Natural killer cell (primary cell): ENCODE measurements around the gene VCL. TPM values are rescaled to one million over a fixed set of nuclear protein-coding genes. Genes with fewer than 3 reads are reported as not detected.
A peak's percentile ranks its signal among the peaks of the same experiment; 100 is the strongest.

ENCODE experiments used
- ATAC-seq, 3 donors: fragments of 150-1000 bp in 2 of 3; fragments of 200-7000 bp in 1 of 3; cut with Tn5 transposase; 1 replicate in 1 of 3; 2 replicates in 2 of 3; pipeline ENCODE4 v1.10.0; 2021; ENCODE audit warnings: mild to moderate bottlenecking in 2 of 3, moderate library complexity in 2 of 3
- DNase-seq, 2 donors: peaks; one replicate each; pipeline versions ENCODE4 v3.0.0 to v3.0.0-alpha.2; 2013 to 2021; ENCODE audit warnings: mixed read lengths in 1 of 2
- H3K27ac ChIP-seq: one replicate; pipeline ENCODE4 v1.5.1; 2013; ENCODE audit warnings: mild to moderate bottlenecking, low read length
- H3K27me3 ChIP-seq: one replicate; pipeline ENCODE4 v1.6.1; 2013; ENCODE audit warnings: low read length; ENCODE audit not compliant: control insufficient read depth, insufficient read depth
- H3K36me3 ChIP-seq: one replicate; pipeline ENCODE4 v1.6.1; 2013; ENCODE audit warnings: low read length; ENCODE audit not compliant: control insufficient read depth, insufficient read depth
- H3K4me1 ChIP-seq: one replicate; pipeline ENCODE4 v1.6.1; 2013; ENCODE audit warnings: low read length; ENCODE audit not compliant: control insufficient read depth, insufficient read depth
- H3K4me3 ChIP-seq: one replicate; pipeline ENCODE4 v1.5.1; 2013; ENCODE audit warnings: low read length
- H3K9me3 ChIP-seq: one replicate; pipeline ENCODE4 v1.6.1; 2013; ENCODE audit warnings: low read length; ENCODE audit not compliant: control insufficient read depth, insufficient read depth
- H3K27ac Mint-ChIP-seq, 2 donors: one replicate each; pipeline ENCODE4 v1.8.0; 2022; ENCODE audit warnings: mild to moderate bottlenecking in 2 of 2, mixed read lengths in 2 of 2, moderate library complexity in 1 of 2
- H3K27me3 Mint-ChIP-seq, 2 donors: one replicate each; pipeline ENCODE4 v1.8.0; 2022; ENCODE audit warnings: low read depth in 2 of 2, mixed read lengths in 2 of 2
- H3K36me3 Mint-ChIP-seq: one replicate; pipeline ENCODE4 v1.8.0; 2022; ENCODE audit warnings: mixed read lengths
- H3K4me1 Mint-ChIP-seq, 2 donors: one replicate each; pipeline ENCODE4 v1.8.0; 2022; ENCODE audit warnings: mixed read lengths in 2 of 2
- H3K4me3 Mint-ChIP-seq: one replicate; pipeline ENCODE4 v1.8.0; 2022; ENCODE audit warnings: mild to moderate bottlenecking, moderate library complexity, mixed read lengths
- H3K9me3 Mint-ChIP-seq, 2 donors: one replicate each; pipeline ENCODE4 v1.8.0; 2022; ENCODE audit warnings: mixed read lengths in 2 of 2
- CTCF ChIP-seq: fragments of 200-600 bp; IDR thresholded peaks from one replicate; pipeline ENCODE4 v1.8.0; 2022; ENCODE audit warnings: antibody characterized with exemption
- WGBS: methylation state at CpG from one replicate; pipeline ENCODE4 v1.1.7; 2013; ENCODE audit warnings: missing lambda C conversion rate; ENCODE audit not compliant: insufficient coverage; 5-methylcytosine and 5-hydroxymethylcytosine counted together
- intact Hi-C: fragments of 100-400 bp; cut with micrococcal nuclease; formaldehyde crosslinking; loops from one replicate; pipeline ENCODE4 v1.14.2; 2022
- total RNA-seq, 4 donors: library from RNA; stranded (reverse); fragments of 120-200 nt in 1 of 4; gene quantifications; one replicate each; pipeline versions ENCODE4 v1.2.3 to v1.2.4, GENCODE V29; 2013 to 2022

Gene VCL
- total RNA-seq, 3 donors from 2014 or later (not counting 1 experiment from before 2014, with no cell fraction given), result 121 to 145 (median 122) TPM

GRCh38 chr10:74021248-74022055 is 23.5 kb downstream of the VCL start:
- TF ChIP-seq CTCF, result no peak
- H3K4me3 ChIP-seq, result no peak overlapping the region
- no peaks in the 10 kb centered on the region for H3K36me3 ChIP-seq
- no peaks in the 10 kb centered on the region for H3K4me1 ChIP-seq
- intact Hi-C loops, result no loop called here
- no peaks in the 10 kb centered on the region for H3K27me3 ChIP-seq
- no peak overlapping the region for H3K4me3 Mint-ChIP-seq
- no peaks in the 10 kb centered on the region for H3K36me3 Mint-ChIP-seq
- peak overlapping the region; percentile 3 to 57 for H3K27ac Mint-ChIP-seq
- peaks cover 54 to 66% of the 10 kb centered on the region in 2 donors for H3K4me1 Mint-ChIP-seq
- no peak for ATAC-seq
- H3K27ac ChIP-seq, result no peak overlapping the region
- no peaks in the 10 kb centered on the region for H3K9me3 Mint-ChIP-seq
- no peaks in the 10 kb centered on the region for H3K27me3 Mint-ChIP-seq
- H3K9me3 ChIP-seq, result no peaks in the 10 kb centered on the region
- 81% methylated on average over 1 of the region's 4 CpGs for WGBS
- no peak for DNase-seq

- TF ChIP-seq CTCF, result no peak
- no peaks in the 10 kb centered on the region for H3K4me1 ChIP-seq
- no peaks in the 10 kb centered on the region for H3K36me3 Mint-ChIP-seq
- H3K27me3 ChIP-seq, result no peaks in the 10 kb centered on the region
- H3K36me3 ChIP-seq, result no peaks in the 10 kb centered on the region
- H3K4me1 Mint-ChIP-seq, result peaks cover 63 to 73% of the 10 kb centered on the region in 2 donors
- DNase-seq, result no peak
- intact Hi-C loops, result no loop called here
- no peaks in the 10 kb centered on the region for H3K9me3 Mint-ChIP-seq
- no peak overlapping the region for H3K4me3 ChIP-seq
- no peaks in the 10 kb centered on the region for H3K9me3 ChIP-seq
- H3K27ac Mint-ChIP-seq, result peak overlapping the region in 1 of 2 donors; percentile 66
- H3K4me3 Mint-ChIP-seq, result no peak overlapping the region
- no peaks in the 10 kb centered on the region for H3K27me3 Mint-ChIP-seq
- no peak overlapping the region for H3K27ac ChIP-seq
- no peak for ATAC-seq
- WGBS, result 35% methylated on average over 3 of the region's 5 CpGs
Measured at GRCh38 chr10:74022926-74023629, 25.2 kb downstream of the VCL start.

GRCh38 chr10:74024600-74024999 is 26.7 kb downstream of the VCL start:
- H3K9me3 Mint-ChIP-seq, result no peaks in the 10 kb centered on the region
- no peaks in the 10 kb centered on the region for H3K36me3 Mint-ChIP-seq
- H3K4me1 ChIP-seq, result no peaks in the 10 kb centered on the region
- ATAC-seq (no peak), DNase-seq (no peak)
- no peak overlapping the region for H3K4me3 ChIP-seq
- H3K27ac Mint-ChIP-seq, result peak overlapping the region in 1 of 2 donors; percentile 66
- no peaks in the 10 kb centered on the region for H3K27me3 ChIP-seq
- no peaks in the 10 kb centered on the region for H3K9me3 ChIP-seq
- no peak for TF ChIP-seq CTCF
- H3K27ac ChIP-seq, result no peak overlapping the region
- H3K27me3 Mint-ChIP-seq, result no peaks in the 10 kb centered on the region
- no peaks in the 10 kb centered on the region for H3K36me3 ChIP-seq
- H3K4me1 Mint-ChIP-seq, result peaks cover 53 to 61% of the 10 kb centered on the region in 2 donors
- H3K4me3 Mint-ChIP-seq, result no peak overlapping the region
- intact Hi-C loops, result no loop called here
